Activated B cell treated with CpG ODN at 0.5 μM for 24 hours (primary cell): ENCODE measurements around the gene NAT16. TPM values are rescaled to one million over a fixed set of nuclear protein-coding genes. Genes with fewer than 3 reads are reported as not detected.

ENCODE experiments used
- ATAC-seq: fragments of 200-7000 bp; cut with Tn5 transposase; one replicate; pipeline ENCODE4 v1.10.0; 2021; ENCODE audit warnings: low read depth, mild to moderate bottlenecking, moderate library complexity
- CTCF ChIA-PET: fragments of 350-600 bp; sonication (Branson Sonifier 250); formaldehyde crosslinking; loops from one replicate; lab custom pipeline; 2021; ENCODE audit warnings: antibody characterized with exemption; lab: Charles Lee
- POLR2A ChIA-PET: fragments of 350-600 bp; sonication (Branson Sonifier 250); formaldehyde crosslinking; loops from one replicate; lab custom pipeline; 2021; ENCODE audit warnings: antibody characterized with exemption; lab: Charles Lee
- DNase-seq: peaks from one replicate; pipeline ENCODE4 v3.0.0; 2022
- H3K27ac Mint-ChIP-seq: one replicate; pipeline ENCODE4 v1.8.0; 2020; ENCODE audit warnings: mixed read lengths
- H3K27me3 Mint-ChIP-seq: one replicate; pipeline ENCODE4 v1.8.0; 2021; ENCODE audit warnings: mixed read lengths
- H3K36me3 Mint-ChIP-seq: one replicate; pipeline ENCODE4 v1.8.0; 2021; ENCODE audit warnings: low read depth, mixed read lengths
- H3K4me1 Mint-ChIP-seq: one replicate; pipeline ENCODE4 v1.8.0; 2021; ENCODE audit warnings: mixed read lengths
- H3K4me3 Mint-ChIP-seq: one replicate; pipeline ENCODE4 v1.8.0; 2020; ENCODE audit warnings: mild to moderate bottlenecking, mixed read lengths
- H3K9me3 Mint-ChIP-seq: one replicate; pipeline ENCODE4 v1.8.0; 2020; ENCODE audit warnings: mixed read lengths
- intact Hi-C: fragments of 100-400 bp; cut with micrococcal nuclease; formaldehyde crosslinking; loops from one replicate; pipeline ENCODE4 v1.15.1; 2024
- total RNA-seq: library from RNA; stranded (reverse); gene quantifications from 2 replicates; pipeline ENCODE4 v1.2.3, GENCODE V29; 2022
- TF ChIP-seq, protein P1 (sequence below): fragments of 200-600 bp; IDR thresholded peaks from one replicate; pipeline ENCODE4 v1.8.0; 2022; ENCODE audit warnings: antibody characterized with exemption, mild to moderate bottlenecking

NAT16 gene
- total RNA-seq, 1 donor from 2014 or later: not detected

DNA sequence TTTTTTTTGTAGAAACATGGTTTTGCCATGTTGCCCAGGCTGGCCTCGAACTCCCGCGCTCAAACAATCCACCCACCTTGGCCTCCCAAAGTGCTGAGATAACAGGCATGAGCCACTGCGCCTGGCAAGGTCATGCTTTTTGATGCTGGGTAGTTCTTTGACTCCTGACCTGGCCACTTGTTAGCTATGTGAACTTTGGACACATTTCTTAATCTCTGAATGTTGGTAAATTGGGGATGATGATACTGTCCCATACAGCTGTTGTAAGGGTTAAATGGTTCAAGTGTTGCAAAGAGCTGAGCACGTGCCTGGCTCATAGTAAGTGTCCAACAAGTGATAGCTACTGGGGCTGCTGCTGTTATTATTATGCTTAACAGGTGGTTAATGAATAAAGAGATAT is 40.2 kb upstream of the NAT16 start:
- DNase-seq (no peak), ATAC-seq (no peak)
- TF ChIP-seq, protein P1, sequence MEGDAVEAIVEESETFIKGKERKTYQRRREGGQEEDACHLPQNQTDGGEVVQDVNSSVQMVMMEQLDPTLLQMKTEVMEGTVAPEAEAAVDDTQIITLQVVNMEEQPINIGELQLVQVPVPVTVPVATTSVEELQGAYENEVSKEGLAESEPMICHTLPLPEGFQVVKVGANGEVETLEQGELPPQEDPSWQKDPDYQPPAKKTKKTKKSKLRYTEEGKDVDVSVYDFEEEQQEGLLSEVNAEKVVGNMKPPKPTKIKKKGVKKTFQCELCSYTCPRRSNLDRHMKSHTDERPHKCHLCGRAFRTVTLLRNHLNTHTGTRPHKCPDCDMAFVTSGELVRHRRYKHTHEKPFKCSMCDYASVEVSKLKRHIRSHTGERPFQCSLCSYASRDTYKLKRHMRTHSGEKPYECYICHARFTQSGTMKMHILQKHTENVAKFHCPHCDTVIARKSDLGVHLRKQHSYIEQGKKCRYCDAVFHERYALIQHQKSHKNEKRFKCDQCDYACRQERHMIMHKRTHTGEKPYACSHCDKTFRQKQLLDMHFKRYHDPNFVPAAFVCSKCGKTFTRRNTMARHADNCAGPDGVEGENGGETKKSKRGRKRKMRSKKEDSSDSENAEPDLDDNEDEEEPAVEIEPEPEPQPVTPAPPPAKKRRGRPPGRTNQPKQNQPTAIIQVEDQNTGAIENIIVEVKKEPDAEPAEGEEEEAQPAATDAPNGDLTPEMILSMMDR: no peak
- H3K27me3 Mint-ChIP-seq: no peaks in the 10 kb centered on the region
- H3K4me3 Mint-ChIP-seq: no peak overlapping the region
- H3K36me3 Mint-ChIP-seq: peaks cover 58% of the 10 kb centered on the region
- ChIA-PET POLR2A (no interaction called here), CTCF (interaction anchor here (0.9 to 1.2 kb wide), 2 partner anchors 62 to 76 kb away, joined by 3 read pairs; no protein-coding TSS in a partner anchor)
- intact Hi-C loops: no loop called here
- H3K4me1 Mint-ChIP-seq: peaks cover 30% of the 10 kb centered on the region
- no peaks in the 10 kb centered on the region for H3K9me3 Mint-ChIP-seq
- H3K27ac Mint-ChIP-seq: no peak overlapping the region

DNA sequence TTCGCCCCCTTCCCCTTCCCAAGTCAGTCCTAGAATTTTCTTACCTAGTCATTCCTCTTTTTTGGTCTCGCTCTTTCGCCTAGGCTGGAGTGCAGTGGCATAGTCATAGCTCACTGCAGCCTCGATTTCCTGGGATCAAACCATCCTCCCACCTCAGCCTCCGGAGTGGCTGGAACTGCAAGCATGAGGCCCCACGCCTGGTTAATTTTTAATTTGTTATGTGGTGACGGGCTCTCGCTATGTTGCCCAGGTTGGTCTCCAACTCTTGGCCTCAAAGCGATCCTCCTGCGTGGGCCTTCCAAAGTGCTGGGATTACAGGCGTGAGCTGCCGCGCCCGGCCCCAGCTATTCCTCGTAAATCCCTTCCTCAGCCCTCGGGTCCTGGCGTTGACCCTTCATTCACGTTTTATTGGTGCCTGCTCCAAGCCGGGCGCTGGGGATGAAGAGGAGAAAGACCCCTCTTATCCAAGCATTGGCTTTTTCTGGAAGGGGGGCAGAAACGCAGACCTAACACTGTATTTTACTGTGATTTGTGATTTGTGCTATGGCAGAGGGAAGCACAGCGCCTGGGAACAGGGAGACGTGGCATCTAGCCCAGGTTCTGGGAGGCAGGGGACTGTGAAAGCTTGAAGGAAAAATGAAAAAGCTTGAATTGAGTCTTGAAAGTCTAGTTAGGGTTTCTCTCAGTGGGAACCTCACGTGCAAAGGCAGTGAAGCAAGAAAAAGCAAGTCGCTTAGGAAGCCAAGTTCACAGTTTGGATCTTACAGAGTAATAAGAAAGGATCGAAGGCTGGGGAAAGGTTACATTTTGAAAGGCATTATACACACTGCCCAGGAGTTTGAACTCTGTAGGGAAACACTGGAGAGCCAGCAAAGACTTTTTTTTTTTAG is 38.4 kb upstream of the NAT16 start:
- CTCF ChIA-PET: interaction anchor here (1.6 to 1.9 kb wide), 4 partner anchors 26 to 74 kb away, joined by 7 to 29 read pairs (median 10); partner anchors contain the start of gene FIS1
- TF ChIP-seq, protein P1: no peak
- no peaks in the 10 kb centered on the region for H3K27me3 Mint-ChIP-seq
- H3K27ac Mint-ChIP-seq: peak overlapping the region; percentile 84
- POLR2A ChIA-PET: interaction anchor here (0.9 to 3.3 kb wide), 9 partner anchors 19 to 1713 kb away, joined by 3 to 44 read pairs (median 4); partner anchors contain the start of genes CLDN15, FIS1, UFSP1 and VGF
- no peaks in the 10 kb centered on the region for H3K9me3 Mint-ChIP-seq
- H3K4me1 Mint-ChIP-seq: peaks cover 30% of the 10 kb centered on the region
- H3K4me3 Mint-ChIP-seq: peak overlapping the region; percentile 94
- peaks cover 53% of the 10 kb centered on the region for H3K36me3 Mint-ChIP-seq
- intact Hi-C loops: loop anchor here (1.0 to 5.0 kb wide), 6 partner anchors 26 to 1144 kb away; partner anchors contain the start of gene VGF
- ATAC-seq: no peak
- no peak for DNase-seq

DNA sequence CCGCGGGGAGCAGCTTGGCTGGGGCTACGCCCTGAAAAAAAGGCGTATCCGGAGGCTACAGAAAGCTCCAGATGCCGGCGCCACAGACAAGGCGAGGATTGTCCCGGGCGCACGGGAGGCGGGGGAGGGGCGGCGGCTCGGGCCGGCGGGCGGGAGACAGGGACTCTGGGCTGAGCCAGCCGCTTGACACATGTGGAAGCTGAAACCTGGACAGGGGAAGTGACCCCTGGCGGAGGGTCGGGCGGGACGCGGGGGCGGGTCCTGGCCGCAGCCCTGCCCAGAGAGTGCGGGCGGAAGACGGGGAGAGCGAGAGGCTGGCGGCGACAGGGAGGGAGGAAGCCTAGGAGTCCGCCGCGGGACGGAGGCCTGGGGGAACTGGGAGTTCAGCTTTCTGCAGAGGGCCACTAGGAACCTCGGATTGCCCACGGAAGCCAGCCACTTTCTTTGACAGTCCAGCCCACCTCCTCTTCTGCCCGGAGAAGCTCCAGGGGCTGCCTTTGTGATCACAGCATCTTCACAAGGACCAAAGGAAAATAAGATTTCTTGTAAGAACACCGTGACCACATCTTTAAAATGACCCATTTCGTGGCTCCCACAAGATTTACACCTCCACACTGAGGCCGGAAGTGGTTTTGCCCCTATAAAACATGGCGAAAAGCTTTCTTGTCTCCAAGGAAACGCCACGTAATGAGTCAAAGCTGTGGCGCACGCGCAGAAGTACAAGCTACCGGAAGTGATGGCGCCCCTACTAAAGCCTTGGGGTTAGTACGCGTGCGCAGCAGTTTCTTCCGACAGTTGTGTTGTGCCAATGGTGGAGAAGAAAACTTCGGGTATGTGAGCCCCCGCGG is 37.5 kb upstream of the NAT16 start, which contains the start of the genes PLOD3 and ZNHIT1:
PLOD3 (minus strand) TSS at position 194 of the 848 bp plus-strand sequence. CDS start 307 bp downstream, outside the sequence.
ZNHIT1 (plus strand) TSS at position 778 of the 848 bp plus-strand sequence; CDS start at position 809, 31 bp downstream.
- intact Hi-C loops: loop anchor here (1.0 to 5.0 kb wide), 7 partner anchors 25 to 1145 kb away; partner anchors contain the start of genes IFT22 and VGF
- H3K36me3 Mint-ChIP-seq: peaks cover 44% of the 10 kb centered on the region
- ChIA-PET POLR2A (interaction anchor here (0.6 to 3.3 kb wide), 16 partner anchors 8 to 1712 kb away, joined by 3 to 44 read pairs (median 4); partner anchors contain the start of genes CLDN15, CUX1, FIS1 and NAT16), CTCF (interaction anchor here (0.7 to 1.9 kb wide), 6 partner anchors 12 to 73 kb away, joined by 3 to 29 read pairs (median 7); partner anchors contain the start of gene FIS1)
- DNase-seq (peak; percentile 82), ATAC-seq (peak; percentile 77)
- H3K4me3 Mint-ChIP-seq: peak within 1 kb of the TSS; percentile 94
- peak within 1 kb of the TSS; percentile 84 for H3K27ac Mint-ChIP-seq
- H3K27me3 Mint-ChIP-seq: no peaks in the 10 kb centered on the region
- peaks cover 30% of the 10 kb centered on the region for H3K4me1 Mint-ChIP-seq
- TF ChIP-seq, protein P1: no peak
- no peaks in the 10 kb centered on the region for H3K9me3 Mint-ChIP-seq

DNA sequence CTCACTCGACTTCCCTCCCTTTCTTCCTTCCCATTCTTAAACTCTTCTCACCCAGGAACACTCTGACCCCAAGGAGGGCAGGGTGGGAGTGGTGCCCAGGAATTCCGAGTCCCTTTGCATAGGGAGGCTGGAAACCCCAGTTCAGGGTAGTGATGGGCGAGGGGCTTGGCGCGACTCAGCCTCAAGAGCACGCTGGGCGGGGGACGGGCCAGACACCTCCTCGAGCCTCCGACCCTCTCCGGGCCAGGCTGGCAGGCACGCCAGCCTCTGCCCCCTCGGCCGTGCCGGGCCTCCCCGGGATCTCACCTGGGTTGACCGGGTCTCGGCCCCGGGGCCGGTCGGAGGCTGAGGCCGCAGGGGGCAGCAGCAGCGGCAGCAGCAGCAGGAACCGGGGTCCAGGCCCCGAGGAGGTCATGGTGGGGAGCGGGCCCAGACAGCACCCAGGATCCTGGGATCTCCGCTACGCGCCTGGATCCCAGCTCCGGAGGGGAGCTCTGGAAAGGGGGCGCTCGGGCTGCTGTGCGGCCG is 36.8 kb upstream of the NAT16 start:
- DNase-seq (no peak), ATAC-seq (peak; percentile 11)
- Mint-ChIP-seq H3K9me3 (no peaks in the 10 kb centered on the region), H3K27ac (peak overlapping the region; percentile 30), H3K4me3 (peak overlapping the region; percentile 94), H3K4me1 (peaks cover 30% of the 10 kb centered on the region), H3K27me3 (no peaks in the 10 kb centered on the region), H3K36me3 (peaks cover 40% of the 10 kb centered on the region)
- intact Hi-C loops: loop anchor here (1.0 to 5.0 kb wide), 2 partner anchors 104 to 1145 kb away; partner anchors contain the start of gene IFT22
- TF ChIP-seq, protein P1: no peak
- ChIA-PET CTCF (interaction anchor here (0.7 to 1.9 kb wide), 6 partner anchors 13 to 73 kb away, joined by 3 to 29 read pairs (median 7); partner anchors contain the start of gene FIS1), POLR2A (interaction anchor here (0.6 to 3.3 kb wide), 11 partner anchors 8 to 1720 kb away, joined by 3 to 44 read pairs (median 4); partner anchors contain the start of genes CUX1, FIS1, UFSP1 and VGF)
